A673 (cell line): ENCODE measurements around the gene SPTLC2. TPM values are rescaled to one million over a fixed set of nuclear protein-coding genes. Genes with fewer than 3 reads are reported as not detected.
A peak's percentile ranks its signal among the peaks of the same experiment; 100 is the strongest.
"Not testable (repeated sequence)": the region's sequence is repeated elsewhere in the genome, so short reads cannot be mapped to it uniquely, and the experiment has no call there.

Experiments
- BruUV-seq: library from RNA; stranded (reverse); fragments of 400-500 nt; replicated peaks from 2 replicates; lab custom pipeline; 2021; lab: Mats Ljungman, UMichigan
- CTCF ChIA-PET: fragments of 300-600 bp; sonication (Branson Sonifier 250); formaldehyde crosslinking; loops from one replicate; lab custom pipeline; 2022; ENCODE audit warnings: antibody characterized with exemption; lab: Charles Lee
- POLR2A ChIA-PET: fragments of 300-600 bp; sonication (Branson Sonifier 250); formaldehyde crosslinking; loops from one replicate; lab custom pipeline; 2022; ENCODE audit warnings: antibody characterized with exemption; ENCODE audit not compliant: low non-redundant PET; lab: Charles Lee
- DNase-seq: peaks from one replicate; pipeline ENCODE4 v3.0.0-alpha.2; 2015; ENCODE audit warnings: low spot score
- H3K27ac ChIP-seq: fragments of 200-600 bp; sonication (generic); 2 replicates; pipeline ENCODE4 v1.5.1; 2016; ENCODE audit warnings: mixed run types, low read depth, mild to moderate bottlenecking, mixed read lengths, antibody characterized with exemption, low read length; ENCODE audit not compliant: poor library complexity, severe bottlenecking
- H3K27me3 ChIP-seq: fragments of 200-600 bp; sonication (generic); replicated peaks from 2 replicates; pipeline ENCODE4 v1.6.1; 2017; ENCODE audit warnings: mixed run types, low read depth, mild to moderate bottlenecking, mixed read lengths, antibody characterized with exemption, low read length; ENCODE audit not compliant: insufficient read depth, poor library complexity
- H3K36me3 ChIP-seq: fragments of 200-600 bp; sonication (generic); 2 replicates; pipeline ENCODE4 v1.6.1; 2016; ENCODE audit warnings: mixed run types, mild to moderate bottlenecking, mixed read lengths, antibody characterized with exemption, low read length; ENCODE audit not compliant: insufficient read depth, poor library complexity, severe bottlenecking
- H3K4me1 ChIP-seq: fragments of 200-600 bp; sonication (generic); 2 replicates; pipeline ENCODE4 v1.6.1; 2017; ENCODE audit warnings: mixed run types, mild to moderate bottlenecking, mixed read lengths, antibody characterized with exemption, low read length; ENCODE audit not compliant: insufficient read depth, poor library complexity, severe bottlenecking
- H3K4me3 ChIP-seq: fragments of 200-600 bp; sonication (generic); 2 replicates; pipeline ENCODE4 v1.5.1; 2016; ENCODE audit warnings: low read depth, mixed run types, mild to moderate bottlenecking, mixed read lengths, low read length; ENCODE audit not compliant: poor library complexity, severe bottlenecking
- H3K9me3 ChIP-seq: fragments of 200-600 bp; sonication (generic); 2 replicates; pipeline ENCODE4 v1.6.1; 2016; ENCODE audit warnings: mixed run types, low read depth, mild to moderate bottlenecking, mixed read lengths, antibody characterized with exemption, low read length; ENCODE audit not compliant: poor library complexity, severe bottlenecking
- EZH2 ChIP-seq: fragments of 200-600 bp; sonication (generic); IDR thresholded peaks from 2 replicates; pipeline ENCODE4 v1.6.1; 2017; ENCODE audit warnings: borderline replicate concordance, low read depth, mild to moderate bottlenecking, mixed read lengths, antibody characterized with exemption, low read length; ENCODE audit not compliant: poor library complexity, severe bottlenecking
- intact Hi-C: fragments of 100-400 bp; cut with micrococcal nuclease; formaldehyde crosslinking; loops from one replicate; pipeline ENCODE4 v1.10.0; 2022; ENCODE audit not compliant: unreplicated experiment
- total RNA-seq: library from RNA; stranded (reverse); gene quantifications from 2 replicates; pipeline ENCODE4 v1.2.3, GENCODE V29; 2021
- TF ChIP-seq, protein P1 (sequence below): fragments of 300-800, 200-600 bp; sonication (generic); conservative IDR thresholded peaks from 2 replicates; pipeline ENCODE4 v1.5.1; 2017; ENCODE audit warnings: low read depth, mild to moderate bottlenecking, antibody characterized with exemption, low read length, moderate library complexity, mixed read lengths

Gene SPTLC2
- total RNA-seq, 1 experiment from 2014 or later: 17.3 TPM

DNA sequence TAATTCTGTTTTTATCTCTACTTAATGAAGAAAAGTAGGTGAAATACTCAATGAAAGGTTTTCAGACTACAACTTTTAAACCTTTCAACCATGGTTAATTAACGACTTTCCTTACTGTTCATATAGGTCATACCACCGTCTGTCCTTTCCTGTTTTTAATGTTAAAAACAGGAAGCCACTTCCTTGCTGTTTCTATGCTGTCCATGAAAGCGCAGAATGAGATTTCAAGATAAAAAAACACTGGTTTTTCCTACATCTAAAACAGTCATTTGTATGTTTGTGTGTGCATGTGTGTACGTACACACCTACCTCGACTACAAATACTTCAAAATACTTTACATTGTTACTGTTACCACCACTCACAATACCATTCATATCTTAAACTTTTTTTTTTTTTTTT lies 27.3 kb downstream of the SPTLC2 start:
- POLR2A ChIA-PET: no interaction called here
- DNase-seq: peak; percentile 15
- no peak overlapping the region for H3K4me3 ChIP-seq
- intact Hi-C loops: no loop called here
- CTCF ChIA-PET: interaction anchor here (0.6 kb wide), 1 partner anchor 14 kb away, joined by 15 read pairs; no protein-coding TSS in a partner anchor
- no TSS peak for BruUV-seq
- no peaks in the 10 kb centered on the region for H3K9me3 ChIP-seq
- no peaks in the 10 kb centered on the region for H3K36me3 ChIP-seq
- no peaks in the 10 kb centered on the region for H3K27me3 ChIP-seq
- peaks cover 38% of the 10 kb centered on the region for H3K4me1 ChIP-seq
- no peak for TF ChIP-seq EZH2
- TF ChIP-seq, protein P1, sequence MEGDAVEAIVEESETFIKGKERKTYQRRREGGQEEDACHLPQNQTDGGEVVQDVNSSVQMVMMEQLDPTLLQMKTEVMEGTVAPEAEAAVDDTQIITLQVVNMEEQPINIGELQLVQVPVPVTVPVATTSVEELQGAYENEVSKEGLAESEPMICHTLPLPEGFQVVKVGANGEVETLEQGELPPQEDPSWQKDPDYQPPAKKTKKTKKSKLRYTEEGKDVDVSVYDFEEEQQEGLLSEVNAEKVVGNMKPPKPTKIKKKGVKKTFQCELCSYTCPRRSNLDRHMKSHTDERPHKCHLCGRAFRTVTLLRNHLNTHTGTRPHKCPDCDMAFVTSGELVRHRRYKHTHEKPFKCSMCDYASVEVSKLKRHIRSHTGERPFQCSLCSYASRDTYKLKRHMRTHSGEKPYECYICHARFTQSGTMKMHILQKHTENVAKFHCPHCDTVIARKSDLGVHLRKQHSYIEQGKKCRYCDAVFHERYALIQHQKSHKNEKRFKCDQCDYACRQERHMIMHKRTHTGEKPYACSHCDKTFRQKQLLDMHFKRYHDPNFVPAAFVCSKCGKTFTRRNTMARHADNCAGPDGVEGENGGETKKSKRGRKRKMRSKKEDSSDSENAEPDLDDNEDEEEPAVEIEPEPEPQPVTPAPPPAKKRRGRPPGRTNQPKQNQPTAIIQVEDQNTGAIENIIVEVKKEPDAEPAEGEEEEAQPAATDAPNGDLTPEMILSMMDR: no peak
- H3K27ac ChIP-seq: peak overlapping the region; percentile 27

DNA sequence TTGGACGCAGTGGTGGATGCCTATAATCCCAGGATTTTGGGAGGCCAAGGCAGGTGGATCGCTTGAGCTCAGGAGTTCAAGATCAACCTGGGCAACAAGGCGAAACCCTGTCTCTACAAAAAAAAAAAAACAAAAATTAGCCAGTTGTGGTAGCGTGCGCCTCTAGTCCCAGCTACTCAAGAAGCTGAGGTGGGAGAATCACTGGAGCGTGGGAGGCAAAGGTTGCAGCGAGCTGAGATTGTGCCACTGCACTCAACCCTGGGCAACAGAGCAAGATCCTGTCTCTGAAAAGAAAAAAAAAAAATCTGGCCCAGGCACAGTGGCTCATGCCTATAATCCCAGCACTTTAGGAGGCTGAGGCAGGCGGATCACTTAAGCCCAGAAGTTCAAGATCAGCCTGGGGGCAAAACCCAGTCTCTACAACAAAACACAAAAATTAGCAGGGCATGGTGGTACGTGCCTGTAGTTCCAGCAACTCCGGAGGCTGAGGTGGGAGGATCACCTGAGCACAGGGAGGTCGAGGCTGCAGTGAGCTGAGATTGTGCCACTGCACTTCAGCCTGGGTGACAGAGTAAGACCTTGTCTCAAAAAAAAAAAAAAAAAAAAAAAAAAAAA lies 27.9 kb downstream of the SPTLC2 start:
- DNase-seq, H3K4me3 ChIP-seq, H3K27me3 ChIP-seq, BruUV-seq, H3K9me3 ChIP-seq, intact Hi-C loops, H3K36me3 ChIP-seq: not testable (repeated sequence)
- CTCF ChIA-PET: interaction anchor here (0.7 kb wide), 1 partner anchor 250 kb away, joined by 3 read pairs; no protein-coding TSS in a partner anchor
- Histone ChIP-seq H3K4me1 (peaks cover 37% of the 10 kb centered on the region), H3K27ac (peak overlapping the region; percentile 27)
- POLR2A ChIA-PET: interaction anchor here (0.7 kb wide), 1 partner anchor 25 kb away, joined by 3 read pairs; no protein-coding TSS in a partner anchor

DNA sequence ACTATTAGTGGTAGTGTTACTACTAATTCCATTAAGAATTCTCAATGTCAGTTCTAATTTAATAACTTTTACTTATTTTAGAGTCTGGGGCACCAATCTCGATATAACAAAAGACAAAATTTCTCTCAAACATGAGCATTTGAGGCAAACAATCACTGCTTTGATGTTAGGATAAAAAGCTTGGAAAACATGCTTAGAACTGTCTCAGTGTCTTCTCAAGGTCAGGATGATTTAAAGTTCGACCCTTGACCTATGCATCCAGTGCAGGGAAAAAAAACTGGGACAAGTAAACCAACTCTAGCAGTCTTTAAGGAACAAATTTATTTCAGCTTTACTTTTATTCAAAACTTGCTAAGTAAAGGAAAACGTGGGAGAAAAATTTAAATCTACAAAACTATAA lies 31.1 kb downstream of the SPTLC2 start:
- BruUV-seq: no TSS peak
- no peak overlapping the region for H3K4me3 ChIP-seq
- POLR2A ChIA-PET: no interaction called here
- CTCF ChIA-PET: no interaction called here
- intact Hi-C loops: no loop called here
- H3K36me3 ChIP-seq: no peaks in the 10 kb centered on the region
- TF ChIP-seq, protein P1: no peak
- TF ChIP-seq EZH2: no peak
- H3K4me1 ChIP-seq: peaks cover 56% of the 10 kb centered on the region
- H3K9me3 ChIP-seq: no peaks in the 10 kb centered on the region
- no peak overlapping the region for H3K27ac ChIP-seq
- H3K27me3 ChIP-seq: no peaks in the 10 kb centered on the region
- DNase-seq: no peak

DNA sequence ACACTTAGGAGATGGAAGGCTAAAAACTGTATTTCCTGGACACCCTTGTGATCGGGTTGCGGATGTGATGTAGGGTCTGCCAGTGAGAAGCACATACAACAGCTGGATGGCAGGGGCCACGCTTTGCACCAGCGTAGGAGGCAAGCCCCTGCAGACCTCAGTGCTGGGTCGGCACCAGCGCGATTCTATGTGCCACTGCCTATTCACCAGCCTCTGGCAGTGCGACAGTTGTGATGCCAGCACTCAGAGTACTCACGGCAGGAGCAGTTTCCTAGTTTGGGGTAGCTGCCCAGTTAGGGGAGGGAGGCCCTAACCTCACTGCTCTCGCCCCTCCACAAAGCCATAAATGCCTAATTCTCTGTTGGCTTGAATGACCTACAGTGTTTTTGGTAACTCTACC lies 31.6 kb downstream of the SPTLC2 start:
- no TSS peak for BruUV-seq
- no peaks in the 10 kb centered on the region for H3K36me3 ChIP-seq
- TF ChIP-seq, protein P1: no peak
- no peak for TF ChIP-seq EZH2
- no peaks in the 10 kb centered on the region for H3K27me3 ChIP-seq
- H3K4me3 ChIP-seq: no peak overlapping the region
- ChIA-PET POLR2A (no interaction called here), CTCF (no interaction called here)
- H3K9me3 ChIP-seq: no peaks in the 10 kb centered on the region
- H3K27ac ChIP-seq: peak overlapping the region; percentile 9
- DNase-seq: no peak
- intact Hi-C loops: no loop called here
- H3K4me1 ChIP-seq: peaks cover 62% of the 10 kb centered on the region
